Stomach (tissue), 4 donors: ENCODE data around the gene CLEC18C.

Experiments
- CTCF ChIP-seq, 7 experiments: fragments of 450-650 bp in 4 of 7; fragments of 200-600 bp in 3 of 7; sonication (generic) in 3 of 7; IDR thresholded peaks; one replicate each; pipeline ENCODE4 v1.5.1; 2016 to 2019; ENCODE audit warnings: antibody characterized with exemption in 7 of 7, control low read depth in 2 of 7, mild to moderate bottlenecking in 1 of 7
- EP300 ChIP-seq: sonication (generic); formaldehyde crosslinking; IDR thresholded peaks from one replicate; pipeline ENCODE4 v1.6.1; 2017; ENCODE audit warnings: antibody characterized with exemption
- POLR2A ChIP-seq, 4 donors: fragments of 450-650 bp; IDR thresholded peaks; one replicate each; pipeline ENCODE4 v1.6.1; 2016; ENCODE audit warnings: antibody characterized with exemption in 4 of 4, control low read depth in 2 of 4, mild to moderate bottlenecking in 1 of 4, moderate library complexity in 1 of 4
- POLR2AphosphoS5 ChIP-seq, 3 donors: sonication (generic); formaldehyde crosslinking; IDR thresholded peaks; one replicate each; pipeline ENCODE4 v1.6.1; 2016; ENCODE audit warnings: antibody characterized with exemption in 3 of 3

- TF ChIP-seq CTCF (IDR thresholded peaks at IDR 0.05), result no peak
- TF ChIP-seq POLR2A (IDR thresholded peaks at IDR 0.05), result no peak
- TF ChIP-seq EP300, result no peak
- TF ChIP-seq POLR2AphosphoS5 (IDR thresholded peaks at IDR 0.05), result no peak
Observed at GRCh38 chr16:70160388-70160787, 13.2 kb upstream of the CLEC18C start.
